PC-3 (cell line): ENCODE data around the gene CEP152. TPM values are rescaled to one million over a fixed set of nuclear protein-coding genes. Genes with fewer than 3 reads are reported as not detected.

Source experiments
- ATAC-seq: fragments of 200-7000 bp; cut with Tn5 transposase; 2 replicates; pipeline ENCODE4 v1.9.1; 2020; ENCODE audit warnings: mild to moderate bottlenecking, moderate library complexity
- BruUV-seq: library from RNA; stranded (reverse); fragments of 400-500 nt; replicated peaks from 2 replicates; lab custom pipeline; 2021; lab: Mats Ljungman, UMichigan
- CTCF ChIA-PET: fragments of 300-600 bp; sonication (Branson Sonifier 250); formaldehyde crosslinking; loops from one replicate; lab custom pipeline; 2022; ENCODE audit warnings: antibody characterized with exemption; lab: Charles Lee
- POLR2A ChIA-PET: fragments of 300-600 bp; sonication (Branson Sonifier 250); formaldehyde crosslinking; loops from one replicate; lab custom pipeline; 2022; ENCODE audit warnings: antibody characterized with exemption; ENCODE audit not compliant: unreplicated experiment; lab: Charles Lee
- DNase-seq: peaks from one replicate; pipeline ENCODE4 v3.0.0-alpha.2; 2015
- H2AFZ ChIP-seq: fragments of 300-600 bp; sonication (generic); 2 replicates; pipeline ENCODE4 v1.6.0; 2016; ENCODE audit warnings: antibody characterized with exemption, low read length
- H3F3A ChIP-seq: fragments of 300-600 bp; sonication (generic); one replicate; pipeline ENCODE4 v1.6.0; 2017; ENCODE audit warnings: antibody characterized with exemption, low read length, control low read depth, mild to moderate bottlenecking; ENCODE audit not compliant: unreplicated experiment
- H3K27ac ChIP-seq: fragments of 300-600 bp; sonication (generic); 2 replicates; pipeline ENCODE4 v1.5.1; 2016; ENCODE audit warnings: mild to moderate bottlenecking, low read length
- H3K27me3 ChIP-seq: fragments of 300-600 bp; sonication (generic); 2 replicates; pipeline ENCODE4 v1.6.1; 2016; ENCODE audit warnings: low read length, mixed read lengths
- H3K36me3 ChIP-seq: fragments of 300-600 bp; sonication (generic); 2 replicates; pipeline ENCODE4 v1.6.1; 2016; ENCODE audit warnings: low read depth, mixed run types, low read length, mixed read lengths
- H3K4me1 ChIP-seq: fragments of 300-600 bp; sonication (generic); 2 replicates; pipeline ENCODE4 v1.5.1; 2016; ENCODE audit warnings: low read length; ENCODE audit not compliant: insufficient read depth
- H3K4me2 ChIP-seq: fragments of 300-600 bp; sonication (generic); 2 replicates; pipeline ENCODE4 v1.6.0; 2016; ENCODE audit warnings: low read length
- H3K4me3 ChIP-seq: fragments of 300-600 bp; sonication (generic); 2 replicates; pipeline ENCODE4 v1.5.1; 2016; ENCODE audit warnings: mild to moderate bottlenecking, low read length, mixed read lengths
- H3K79me2 ChIP-seq: fragments of 300-600 bp; sonication (generic); 2 replicates; pipeline ENCODE4 v1.6.1; 2017; ENCODE audit warnings: low read length, mixed read lengths
- H3K9ac ChIP-seq: fragments of 300-600 bp; sonication (generic); 2 replicates; pipeline ENCODE4 v1.6.0; 2016; ENCODE audit warnings: mild to moderate bottlenecking, low read length
- H3K9me2 ChIP-seq: fragments of 300-600 bp; sonication (generic); replicated peaks from 2 replicates; pipeline ENCODE4 v1.6.1; 2016; ENCODE audit warnings: mixed run types, low read length, mixed read lengths
- H3K9me3 ChIP-seq: fragments of 300-600 bp; sonication (generic); 2 replicates; pipeline ENCODE4 v1.6.1; 2016; ENCODE audit warnings: low read length, mixed read lengths
- H4K20me1 ChIP-seq: fragments of 300-600 bp; sonication (generic); 2 replicates; pipeline ENCODE4 v1.6.1; 2016; ENCODE audit warnings: low read length, mixed read lengths
- CTCF ChIP-seq: fragments of 300-600 bp; sonication (generic); conservative IDR thresholded peaks from 2 replicates; pipeline ENCODE4 v1.5.1; 2017; ENCODE audit warnings: antibody characterized with exemption, low read depth, mild to moderate bottlenecking, low read length
- EZH2 ChIP-seq: fragments of 300-600 bp; sonication (generic); IDR thresholded peaks from one replicate; pipeline ENCODE4 v1.6.1; 2017; ENCODE audit warnings: antibody characterized with exemption, mild to moderate bottlenecking, low read length; ENCODE audit not compliant: unreplicated experiment
- EZH2phosphoT487 ChIP-seq: fragments of 300-600 bp; sonication (generic); IDR thresholded peaks from 2 replicates; pipeline ENCODE4 v1.6.1; 2018; ENCODE audit warnings: mild to moderate bottlenecking, antibody characterized with exemption, low read length, borderline replicate concordance
- intact Hi-C: fragments of 100-400 bp; cut with micrococcal nuclease; formaldehyde crosslinking; loops from 2 replicates; pipeline ENCODE4 v1.9.0; 2023
- total RNA-seq: library from RNA; depleted of rRNA; stranded (reverse); fragments of >200 nt; gene quantifications from 2 replicates; pipeline ENCODE4 v1.2.3, GENCODE V29; 2014

CEP152 gene
- total RNA-seq, 1 experiment from 2014 or later = 7.5 TPM

DNA sequence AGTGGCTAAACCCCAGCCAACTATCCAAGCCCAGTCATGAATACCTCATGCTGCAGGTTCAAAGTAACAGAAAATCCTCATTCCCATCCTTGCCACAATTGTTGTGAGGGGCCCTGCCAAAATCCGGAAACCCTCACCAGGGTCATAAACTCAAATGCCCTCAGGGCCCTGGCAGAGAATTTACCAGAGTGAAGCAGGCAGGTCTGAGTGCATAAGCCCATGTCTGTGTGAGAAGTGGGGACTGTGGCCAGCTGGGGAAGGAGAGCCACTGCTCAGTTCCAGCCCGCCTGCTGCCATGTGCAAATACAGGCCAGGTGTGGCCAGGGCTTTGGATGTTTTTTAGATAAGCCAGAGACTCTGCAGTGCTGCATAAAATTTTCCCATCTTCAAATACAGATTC is 7.0 kb downstream of the CEP152 start:
- Histone ChIP-seq H3K4me1 (peaks cover 16% of the 10 kb centered on the region), H3K9me3 (no peaks in the 10 kb centered on the region), H2AFZ (no peak overlapping the region), H3K9ac (no peak overlapping the region), H3K9me2 (no peaks in the 10 kb centered on the region), H3F3A (no peaks in the 10 kb centered on the region), H3K79me2 (peaks cover 92% of the 10 kb centered on the region), H3K36me3 (peaks cover 14% of the 10 kb centered on the region; the same call in 1 of the 2 replicates), H3K4me3 (no peak overlapping the region), H3K4me2 (no peak overlapping the region), H3K27ac (no peak overlapping the region), H3K27me3 (no peaks in the 10 kb centered on the region), H4K20me1 (no peaks in the 10 kb centered on the region)
- TF ChIP-seq EZH2phosphoT487 = no peak
- TF ChIP-seq EZH2 = no peak
- no peak for TF ChIP-seq CTCF
- intact Hi-C loops = no loop called here
- CTCF ChIA-PET = no interaction called here
- BruUV-seq = no TSS peak
- POLR2A ChIA-PET = no interaction called here
- DNase-seq (no peak), ATAC-seq (no peak; the same call in 1 of the 2 replicates)

- no peaks in the 10 kb centered on the region for H3F3A ChIP-seq
- no peak overlapping the region for H3K9ac ChIP-seq
- H3K9me2 ChIP-seq = no peaks in the 10 kb centered on the region
- H3K4me1 ChIP-seq = peaks cover 18% of the 10 kb centered on the region
- H3K9me3 ChIP-seq = no peaks in the 10 kb centered on the region
- H3K27me3 ChIP-seq = no peaks in the 10 kb centered on the region
- ATAC-seq (peak; percentile 92), DNase-seq (peak; percentile 67)
- no peak overlapping the region for H2AFZ ChIP-seq
- peaks cover 14% of the 10 kb centered on the region; the same call in 1 of the 2 replicates for H3K36me3 ChIP-seq
- H3K4me2 ChIP-seq = no peak overlapping the region
- intact Hi-C loops = no loop called here
- ChIA-PET POLR2A (no interaction called here), CTCF (interaction anchor here (0.5 kb wide), 1 partner anchor 41 kb away, joined by 3 read pairs; no protein-coding TSS in a partner anchor)
- no TSS peak for BruUV-seq
- H3K4me3 ChIP-seq = no peak overlapping the region
- H3K79me2 ChIP-seq = peaks cover 92% of the 10 kb centered on the region
- TF ChIP-seq CTCF (no peak), EZH2 (no peak), EZH2phosphoT487 (no peak)
- H3K27ac ChIP-seq = no peak overlapping the region; the same call in 1 of the 2 replicates
- no peaks in the 10 kb centered on the region for H4K20me1 ChIP-seq
These were observed 8.0 kb downstream of the CEP152 start for GRCh38 chr15:48802867-48803266.

- H2AFZ ChIP-seq = no peak overlapping the region
- no peak overlapping the region for H3K9ac ChIP-seq
- H3K4me3 ChIP-seq = no peak overlapping the region
- no TSS peak for BruUV-seq
- peaks cover 24% of the 10 kb centered on the region for H3K4me1 ChIP-seq
- ATAC-seq (no peak), DNase-seq (no peak)
- no peaks in the 10 kb centered on the region for H4K20me1 ChIP-seq
- CTCF ChIA-PET = interaction anchor here (1.6 kb wide), 1 partner anchor 8 kb away, joined by 8 read pairs; the partner anchor contains the start of gene CEP152
- H3K9me2 ChIP-seq = no peaks in the 10 kb centered on the region
- intact Hi-C loops = no loop called here
- no peaks in the 10 kb centered on the region for H3K9me3 ChIP-seq
- no peaks in the 10 kb centered on the region for H3K27me3 ChIP-seq
- peaks cover 14% of the 10 kb centered on the region; the same call in 1 of the 2 replicates for H3K36me3 ChIP-seq
- H3K4me2 ChIP-seq = no peak overlapping the region
- H3K79me2 ChIP-seq = peaks cover 91% of the 10 kb centered on the region
- POLR2A ChIA-PET = no interaction called here
- no peak overlapping the region for H3K27ac ChIP-seq
- peaks cover 3% of the 10 kb centered on the region for H3F3A ChIP-seq
- TF ChIP-seq EZH2 (no peak), CTCF (no peak), EZH2phosphoT487 (no peak)
These were observed 8.6 kb downstream of the CEP152 start for GRCh38 chr15:48802257-48802656.
